DOHH2 (cell line): ENCODE data around the gene SETD1A.

Source experiments
- H3F3A ChIP-seq: fragments of 200-600 bp; sonication (generic), shearing (Covaris generic); 2 replicates; pipeline ENCODE4 v1.6.0; 2016; ENCODE audit warnings: antibody characterized with exemption, mild to moderate bottlenecking; ENCODE audit not compliant: control insufficient read depth, insufficient read depth
- H3K27ac ChIP-seq: fragments of 200-600 bp; sonication (generic); 2 replicates; pipeline ENCODE4 v1.5.1; 2014; ENCODE audit warnings: low read depth, mild to moderate bottlenecking, low read length, moderate library complexity
- H3K27me3 ChIP-seq: fragments of 200-600 bp; sonication (generic); 2 replicates; pipeline ENCODE4 v1.6.1; 2014; ENCODE audit warnings: mild to moderate bottlenecking, low read length, mixed read lengths; ENCODE audit not compliant: control insufficient read depth
- H3K36me3 ChIP-seq: fragments of 200-600 bp; sonication (generic); 2 replicates; pipeline ENCODE4 v1.6.1; 2014; ENCODE audit warnings: mild to moderate bottlenecking, low read length, moderate library complexity, mixed read lengths; ENCODE audit not compliant: control insufficient read depth
- H3K4me1 ChIP-seq: fragments of 200-600 bp; sonication (generic); 2 replicates; pipeline ENCODE4 v1.6.1; 2014; ENCODE audit warnings: mild to moderate bottlenecking, low read length, mixed read lengths; ENCODE audit not compliant: control insufficient read depth
- H3K4me2 ChIP-seq: fragments of 200-600 bp; sonication (generic); 2 replicates; pipeline ENCODE4 v1.6.0; 2014; ENCODE audit warnings: mild to moderate bottlenecking, low read length, moderate library complexity
- H3K4me3 ChIP-seq: fragments of 200-600 bp; sonication (generic); 2 replicates; pipeline ENCODE4 v1.5.1; 2014; ENCODE audit warnings: mild to moderate bottlenecking, low read length, mixed read lengths
- H3K79me2 ChIP-seq: fragments of 200-600 bp; sonication (generic); 2 replicates; pipeline ENCODE4 v1.6.1; 2014; ENCODE audit warnings: mild to moderate bottlenecking, low read length, mixed read lengths; ENCODE audit not compliant: control insufficient read depth
- H3K9me2 ChIP-seq: fragments of 200-600 bp; sonication (generic); replicated peaks from 2 replicates; pipeline ENCODE4 v1.6.1; 2014; ENCODE audit warnings: mild to moderate bottlenecking, low read length, mixed read lengths; ENCODE audit not compliant: control insufficient read depth
- H3K9me3 ChIP-seq: fragments of 200-600 bp; sonication (generic); 2 replicates; pipeline ENCODE4 v1.6.1; 2014; ENCODE audit warnings: antibody characterized with exemption, low read length, mixed read lengths; ENCODE audit not compliant: control insufficient read depth, insufficient read depth
- H4K20me1 ChIP-seq: fragments of 200-600 bp; sonication (generic); 2 replicates; pipeline ENCODE4 v1.6.0; 2014; ENCODE audit warnings: low read depth, mild to moderate bottlenecking, antibody characterized with exemption, low read length, moderate library complexity; ENCODE audit not compliant: control insufficient read depth, insufficient read depth
- EZH2phosphoT487 ChIP-seq: fragments of 200-600 bp; sonication (generic); IDR thresholded peaks from 2 replicates; pipeline ENCODE4 v1.6.1; 2017; ENCODE audit warnings: borderline replicate concordance, mild to moderate bottlenecking, antibody characterized with exemption, low read length, moderate library complexity, mixed read lengths
- TF ChIP-seq, protein P1 (sequence below): fragments of 200-600 bp; sonication (generic); IDR thresholded peaks from one replicate; pipeline ENCODE4 v1.5.1; 2014; ENCODE audit warnings: antibody characterized with exemption, mild to moderate bottlenecking, low read depth, low read length; ENCODE audit not compliant: poor library complexity, severe bottlenecking

The SETD1A gene

DNA sequence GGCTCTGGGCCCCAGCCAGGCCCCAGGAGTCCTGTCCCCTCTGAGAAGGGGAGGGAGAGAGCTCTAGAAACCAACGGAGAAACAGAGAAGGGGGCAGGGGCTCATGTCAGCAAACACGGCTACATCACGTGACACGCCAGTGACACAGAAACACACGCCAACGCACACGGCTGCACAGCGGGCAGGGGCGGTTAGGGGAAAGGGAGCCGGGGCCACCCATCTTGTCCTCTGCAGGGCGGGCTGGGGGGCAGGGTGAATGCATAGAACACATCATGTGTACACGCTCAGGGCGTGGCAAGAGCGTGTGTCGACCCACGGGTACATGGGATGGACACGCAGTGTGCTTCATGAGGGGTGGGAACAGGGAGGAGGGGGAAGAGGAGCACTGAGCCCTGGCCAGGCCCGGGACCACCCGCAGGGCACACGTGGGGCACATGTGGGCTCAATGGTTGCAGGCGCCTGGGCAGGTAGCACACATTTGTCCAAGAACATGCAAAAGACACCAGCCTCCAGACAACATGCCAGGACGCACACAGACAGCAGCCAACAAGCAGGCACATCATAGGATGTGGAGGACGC, 32.0 kb downstream of the SETD1A start:
- Histone ChIP-seq H3K79me2 (no peaks in the 10 kb centered on the region), H3K27me3 (no peaks in the 10 kb centered on the region), H3K9me2 (no peaks in the 10 kb centered on the region), H3K4me3 (no peak overlapping the region), H4K20me1 (no peaks in the 10 kb centered on the region), H3K9me3 (no peaks in the 10 kb centered on the region), H3K4me2 (no peak overlapping the region), H3K4me1 (no peaks in the 10 kb centered on the region; the same call in 1 of the 2 replicates), H3F3A (no peaks in the 10 kb centered on the region), H3K27ac (no peak overlapping the region), H3K36me3 (peaks cover 15% of the 10 kb centered on the region)
- TF ChIP-seq, protein P1, sequence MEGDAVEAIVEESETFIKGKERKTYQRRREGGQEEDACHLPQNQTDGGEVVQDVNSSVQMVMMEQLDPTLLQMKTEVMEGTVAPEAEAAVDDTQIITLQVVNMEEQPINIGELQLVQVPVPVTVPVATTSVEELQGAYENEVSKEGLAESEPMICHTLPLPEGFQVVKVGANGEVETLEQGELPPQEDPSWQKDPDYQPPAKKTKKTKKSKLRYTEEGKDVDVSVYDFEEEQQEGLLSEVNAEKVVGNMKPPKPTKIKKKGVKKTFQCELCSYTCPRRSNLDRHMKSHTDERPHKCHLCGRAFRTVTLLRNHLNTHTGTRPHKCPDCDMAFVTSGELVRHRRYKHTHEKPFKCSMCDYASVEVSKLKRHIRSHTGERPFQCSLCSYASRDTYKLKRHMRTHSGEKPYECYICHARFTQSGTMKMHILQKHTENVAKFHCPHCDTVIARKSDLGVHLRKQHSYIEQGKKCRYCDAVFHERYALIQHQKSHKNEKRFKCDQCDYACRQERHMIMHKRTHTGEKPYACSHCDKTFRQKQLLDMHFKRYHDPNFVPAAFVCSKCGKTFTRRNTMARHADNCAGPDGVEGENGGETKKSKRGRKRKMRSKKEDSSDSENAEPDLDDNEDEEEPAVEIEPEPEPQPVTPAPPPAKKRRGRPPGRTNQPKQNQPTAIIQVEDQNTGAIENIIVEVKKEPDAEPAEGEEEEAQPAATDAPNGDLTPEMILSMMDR: no peak
- no peak for TF ChIP-seq EZH2phosphoT487

DNA sequence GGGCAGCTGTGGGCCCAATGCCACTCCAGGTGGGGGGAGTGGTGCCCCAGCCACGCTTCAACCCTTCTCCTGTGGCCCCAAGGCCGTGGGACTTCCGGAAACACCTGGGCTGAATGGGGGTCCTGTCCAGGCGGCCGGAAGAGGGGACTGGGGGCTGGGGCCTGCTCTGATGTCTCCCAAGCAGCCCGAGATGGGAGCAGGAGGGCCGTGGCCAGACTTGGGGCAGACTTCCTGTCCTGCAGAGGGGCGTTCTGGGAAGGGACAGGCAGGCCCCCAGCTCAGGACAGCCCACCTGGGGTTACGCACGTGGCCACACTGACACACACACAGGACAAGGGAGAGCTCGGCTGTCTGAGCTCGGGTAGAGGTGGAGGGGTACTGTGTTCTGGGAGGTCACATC, 32.6 kb downstream of the SETD1A start:
- no peaks in the 10 kb centered on the region for H3K9me2 ChIP-seq
- no peak overlapping the region for H3K4me2 ChIP-seq
- H3K4me3 ChIP-seq: no peak overlapping the region
- no peaks in the 10 kb centered on the region for H4K20me1 ChIP-seq
- no peaks in the 10 kb centered on the region for H3K27me3 ChIP-seq
- no peaks in the 10 kb centered on the region for H3K4me1 ChIP-seq
- peaks cover 12% of the 10 kb centered on the region for H3K36me3 ChIP-seq
- no peaks in the 10 kb centered on the region for H3F3A ChIP-seq
- no peaks in the 10 kb centered on the region for H3K79me2 ChIP-seq
- H3K27ac ChIP-seq: no peak overlapping the region
- no peaks in the 10 kb centered on the region for H3K9me3 ChIP-seq
- no peak for TF ChIP-seq EZH2phosphoT487
- TF ChIP-seq, protein P1: no peak

DNA sequence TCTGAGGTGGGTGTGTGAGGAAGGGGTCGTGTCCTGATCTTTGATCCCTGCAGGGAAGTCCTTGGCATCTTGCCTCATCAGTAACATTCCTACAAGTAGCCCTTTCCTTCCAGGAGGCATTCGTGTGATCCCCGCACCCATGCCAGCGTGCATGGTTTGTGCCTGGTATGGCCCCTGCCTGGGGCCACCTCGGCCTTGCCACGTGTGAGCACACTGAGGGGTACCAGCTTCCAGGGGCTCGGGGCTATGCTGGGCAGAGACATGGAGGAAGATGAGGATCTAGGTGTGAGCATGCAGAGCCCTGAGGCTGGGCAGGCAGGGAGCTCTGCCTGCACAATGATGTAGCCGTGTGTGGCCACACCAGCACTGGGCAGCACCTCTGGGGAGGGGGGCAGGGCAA, 33.5 kb downstream of the SETD1A start:
- H3K9me3 ChIP-seq: no peaks in the 10 kb centered on the region
- peaks cover 3% of the 10 kb centered on the region; the same call in 1 of the 2 replicates for H3K36me3 ChIP-seq
- no peaks in the 10 kb centered on the region for H3K27me3 ChIP-seq
- no peak for TF ChIP-seq EZH2phosphoT487
- TF ChIP-seq, protein P1: no peak
- H3F3A ChIP-seq: no peaks in the 10 kb centered on the region
- no peaks in the 10 kb centered on the region for H3K9me2 ChIP-seq
- H4K20me1 ChIP-seq: no peaks in the 10 kb centered on the region
- no peak overlapping the region for H3K4me3 ChIP-seq
- H3K4me1 ChIP-seq: no peaks in the 10 kb centered on the region
- no peak overlapping the region for H3K4me2 ChIP-seq
- no peaks in the 10 kb centered on the region for H3K79me2 ChIP-seq
- H3K27ac ChIP-seq: no peak overlapping the region
